ENCODE data around the gene ANKRD65.

Gene ANKRD65

GRCh38 chr1:1441002-1441888 is 20.2 kb upstream of the ANKRD65 start:
- DNase-seq, result no peak

GRCh38 chr1:1440262-1441001 is 19.4 kb upstream of the ANKRD65 start:
- DNase-seq, result no peak

GRCh38 chr1:1439546-1440261 is 18.6 kb upstream of the ANKRD65 start:
- no peak for DNase-seq

DNA sequence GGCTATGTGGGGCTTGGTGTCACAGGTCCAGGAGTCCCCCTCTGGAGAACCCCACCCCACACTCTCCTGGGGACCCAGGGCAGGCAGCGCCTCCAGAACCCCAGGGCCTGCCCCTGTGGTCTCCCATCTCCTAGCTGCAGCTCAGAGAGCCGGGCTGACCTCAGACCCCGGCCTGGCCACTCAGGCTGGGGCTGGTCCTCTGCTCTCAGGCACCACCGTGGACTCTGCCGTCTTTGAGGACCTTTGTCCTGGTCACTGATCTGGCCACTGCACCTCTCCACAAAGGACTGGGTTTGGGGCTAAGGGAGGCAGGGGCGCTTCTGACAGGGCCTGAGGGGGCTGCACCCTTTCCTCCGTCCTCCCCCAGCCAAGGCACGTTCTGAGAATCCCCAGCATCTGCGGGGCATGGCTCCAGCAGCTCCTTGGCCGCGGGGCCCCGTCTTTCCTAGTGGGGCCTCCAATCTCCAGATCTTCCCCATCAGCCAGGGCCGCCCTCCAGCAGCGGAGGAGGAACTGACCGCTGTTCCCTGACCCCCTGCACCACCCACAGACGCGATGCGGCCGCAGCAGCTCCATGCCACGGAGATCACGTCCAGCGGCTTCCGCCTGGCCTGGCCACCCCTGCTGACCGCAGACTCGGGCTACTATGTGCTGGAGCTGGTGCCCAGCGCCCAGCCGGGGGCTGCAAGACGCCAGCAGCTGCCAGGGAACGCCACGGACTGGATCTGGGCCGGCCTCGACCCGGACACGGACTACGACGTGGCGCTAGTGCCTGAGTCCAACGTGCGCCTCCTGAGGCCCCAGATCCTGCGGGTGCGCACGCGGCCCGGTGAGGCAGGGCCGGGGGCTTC is 17.7 kb upstream of the ANKRD65 start:
- no peak for DNase-seq

- no peak for DNase-seq
Measured at GRCh38 chr1:1437904-1438376, 16.9 kb upstream of the ANKRD65 start.

DNA sequence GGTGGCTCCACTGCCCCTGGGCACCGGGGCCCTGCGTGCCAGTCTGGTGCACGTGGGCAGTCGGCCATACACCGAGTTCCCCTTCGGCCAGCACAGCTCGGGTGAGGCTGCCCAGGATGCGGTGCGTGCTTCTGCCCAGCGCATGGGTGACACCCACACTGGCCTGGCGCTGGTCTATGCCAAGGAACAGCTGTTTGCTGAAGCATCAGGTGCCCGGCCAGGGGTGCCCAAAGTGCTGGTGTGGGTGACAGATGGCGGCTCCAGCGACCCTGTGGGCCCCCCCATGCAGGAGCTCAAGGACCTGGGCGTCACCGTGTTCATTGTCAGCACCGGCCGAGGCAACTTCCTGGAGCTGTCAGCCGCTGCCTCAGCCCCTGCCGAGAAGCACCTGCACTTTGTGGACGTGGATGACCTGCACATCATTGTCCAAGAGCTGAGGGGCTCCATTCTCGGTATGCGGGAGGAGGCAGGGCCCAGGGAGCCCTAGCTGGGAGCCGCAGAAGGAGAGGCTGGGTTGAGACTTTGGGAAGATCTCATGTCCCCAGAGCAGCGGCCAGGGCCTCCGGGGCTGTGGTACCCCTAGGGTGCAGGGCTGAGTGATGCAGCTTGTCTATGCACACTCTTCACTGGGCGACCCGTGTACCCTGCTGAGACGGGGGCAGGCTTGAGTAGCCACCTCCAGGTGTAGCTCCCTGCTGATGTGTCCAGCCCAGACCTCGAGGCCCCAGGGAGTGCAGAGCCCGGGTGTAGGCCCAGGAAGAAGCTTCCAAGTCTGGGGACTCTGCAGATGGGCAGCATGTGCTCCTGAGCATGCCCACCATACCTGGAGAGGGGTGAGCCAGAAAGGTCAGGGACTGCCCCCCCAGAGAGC is 16.2 kb upstream of the ANKRD65 start:
- no peak for DNase-seq

DNA sequence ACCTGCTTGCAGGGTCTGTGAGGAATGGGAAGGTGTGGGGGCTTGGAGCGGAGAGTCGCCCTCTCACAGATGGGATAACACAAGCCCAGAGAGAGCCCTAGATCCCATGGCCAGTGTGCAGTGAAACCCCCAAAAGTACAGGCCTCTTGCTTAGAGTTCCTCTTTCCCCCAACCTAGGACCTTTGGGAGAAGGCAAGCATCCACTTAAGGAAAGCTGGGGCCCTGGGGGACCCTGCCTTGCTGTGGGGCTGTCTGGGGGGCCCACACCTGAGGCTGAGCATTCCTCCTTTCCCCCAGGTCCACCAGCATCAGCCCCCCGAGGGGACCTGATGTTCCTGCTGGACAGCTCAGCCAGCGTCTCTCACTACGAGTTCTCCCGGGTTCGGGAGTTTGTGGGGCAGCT is 15.6 kb upstream of the ANKRD65 start:
- no peak for DNase-seq

- DNase-seq, result no peak
Measured at GRCh38 chr1:1435911-1436629, 15.0 kb upstream of the ANKRD65 start.

DNA sequence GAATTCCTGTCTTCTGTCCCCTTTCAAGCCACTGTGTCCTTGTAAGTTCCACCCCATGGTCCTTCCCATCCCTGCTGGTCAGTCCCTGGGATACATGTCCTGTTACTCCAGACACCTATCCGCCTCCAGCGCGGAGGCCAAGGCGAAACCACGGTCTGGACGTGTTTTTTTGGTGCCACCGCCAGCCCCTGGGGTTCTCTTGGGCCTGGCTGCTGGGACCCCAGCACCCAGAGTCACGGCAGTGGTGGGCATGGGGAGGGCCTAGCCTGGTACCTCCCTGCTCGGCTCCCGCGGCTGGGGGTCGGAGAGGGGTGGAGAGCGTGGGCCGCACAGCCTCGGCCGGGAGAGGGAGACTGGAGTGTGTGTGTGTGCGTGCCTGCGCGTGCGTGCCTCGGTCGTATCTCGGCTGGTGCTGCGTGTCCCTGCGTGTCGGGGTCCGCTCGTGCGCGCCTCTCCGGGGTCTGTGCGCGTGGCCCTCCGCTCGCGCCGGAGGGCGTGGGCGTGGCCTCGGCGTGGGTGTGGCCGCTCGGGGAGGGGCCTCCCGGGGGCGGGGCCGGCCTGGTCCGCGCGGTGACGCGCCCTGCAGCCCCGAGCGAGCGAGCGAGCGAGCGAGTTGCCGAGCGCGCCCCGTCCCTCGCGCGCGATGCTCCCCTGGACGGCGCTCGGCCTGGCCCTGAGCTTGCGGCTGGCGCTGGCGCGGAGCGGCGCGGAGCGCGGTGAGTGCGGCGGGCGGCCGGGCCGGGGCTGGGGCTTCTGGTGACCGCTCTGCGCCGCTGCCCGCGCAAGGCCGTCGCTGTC is 14.2 kb upstream of the ANKRD65 start, which contains the start of gene VWA1:
TSS of gene VWA1 (plus strand) at position 585 of the 798 bp plus-strand sequence. CDS start at position 644, 59 bp downstream.
- no peak for DNase-seq

DNA sequence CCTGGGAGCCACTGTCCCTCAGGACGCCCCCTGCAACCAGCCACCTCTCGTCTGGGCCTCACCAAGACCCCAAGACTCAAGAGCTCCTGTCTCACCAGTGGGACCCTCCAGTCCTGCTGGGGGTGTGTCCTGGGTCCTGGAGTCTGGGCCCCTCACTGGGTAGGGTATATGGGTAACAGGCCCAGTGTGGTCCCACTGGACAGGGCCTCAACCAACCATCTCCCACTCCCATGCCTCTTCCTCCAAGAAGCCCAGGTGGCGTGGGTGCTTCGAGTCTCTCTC is 13.7 kb upstream of the ANKRD65 start:
- no peak for DNase-seq

DNA sequence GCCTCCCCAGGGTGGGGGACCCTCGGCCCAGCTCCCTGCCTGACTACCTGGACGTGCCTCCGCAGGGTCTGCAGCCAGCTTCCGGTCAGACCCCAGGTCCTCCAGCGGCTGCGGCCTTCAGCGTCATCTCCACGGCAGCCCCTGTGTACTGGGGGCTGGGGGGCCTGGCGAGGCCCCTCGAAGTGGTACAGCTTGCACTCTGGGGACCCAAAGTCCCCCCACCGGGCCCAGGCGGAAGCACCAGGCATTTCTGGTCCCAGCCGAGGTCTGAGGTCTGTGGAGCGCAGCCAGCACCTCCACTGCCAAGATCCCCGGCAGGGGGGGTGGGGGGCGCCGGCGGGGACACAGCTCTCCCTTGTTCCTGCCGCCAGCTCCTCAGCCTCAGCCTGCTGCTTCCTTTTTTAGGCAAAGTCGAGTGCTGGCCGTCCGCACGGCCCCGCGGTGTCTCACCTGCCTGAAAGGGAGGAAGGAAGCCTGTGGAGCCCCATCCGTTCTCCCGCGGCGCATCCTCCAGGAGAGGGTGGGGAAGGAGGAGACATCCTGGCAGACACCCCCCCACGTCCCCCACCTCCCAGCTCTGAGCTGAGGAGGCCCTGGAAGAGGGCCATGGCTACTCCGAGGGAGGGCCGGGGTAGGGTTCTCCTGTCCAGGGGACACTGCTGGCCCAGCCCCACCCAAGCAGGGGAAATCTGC is 13.2 kb upstream of the ANKRD65 start:
- DNase-seq, result no peak

DNA sequence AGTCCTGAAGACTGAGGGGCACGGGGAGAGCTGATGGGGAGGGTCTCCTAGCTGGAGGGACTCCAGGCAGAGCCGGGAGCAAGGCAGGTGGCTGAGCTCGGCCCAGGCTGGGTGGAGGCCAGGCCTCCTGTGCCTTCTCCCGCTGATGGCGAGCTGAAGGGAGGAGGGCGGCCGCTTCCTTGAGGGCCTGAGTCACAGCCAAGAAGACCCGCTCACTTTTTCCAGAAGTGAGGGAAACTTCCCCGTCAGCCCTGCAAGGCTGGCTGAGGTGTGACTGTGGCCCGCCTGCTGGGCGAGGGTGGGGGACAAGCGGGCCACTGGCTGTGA is 12.7 kb upstream of the ANKRD65 start:
- DNase-seq, result no peak

DNA sequence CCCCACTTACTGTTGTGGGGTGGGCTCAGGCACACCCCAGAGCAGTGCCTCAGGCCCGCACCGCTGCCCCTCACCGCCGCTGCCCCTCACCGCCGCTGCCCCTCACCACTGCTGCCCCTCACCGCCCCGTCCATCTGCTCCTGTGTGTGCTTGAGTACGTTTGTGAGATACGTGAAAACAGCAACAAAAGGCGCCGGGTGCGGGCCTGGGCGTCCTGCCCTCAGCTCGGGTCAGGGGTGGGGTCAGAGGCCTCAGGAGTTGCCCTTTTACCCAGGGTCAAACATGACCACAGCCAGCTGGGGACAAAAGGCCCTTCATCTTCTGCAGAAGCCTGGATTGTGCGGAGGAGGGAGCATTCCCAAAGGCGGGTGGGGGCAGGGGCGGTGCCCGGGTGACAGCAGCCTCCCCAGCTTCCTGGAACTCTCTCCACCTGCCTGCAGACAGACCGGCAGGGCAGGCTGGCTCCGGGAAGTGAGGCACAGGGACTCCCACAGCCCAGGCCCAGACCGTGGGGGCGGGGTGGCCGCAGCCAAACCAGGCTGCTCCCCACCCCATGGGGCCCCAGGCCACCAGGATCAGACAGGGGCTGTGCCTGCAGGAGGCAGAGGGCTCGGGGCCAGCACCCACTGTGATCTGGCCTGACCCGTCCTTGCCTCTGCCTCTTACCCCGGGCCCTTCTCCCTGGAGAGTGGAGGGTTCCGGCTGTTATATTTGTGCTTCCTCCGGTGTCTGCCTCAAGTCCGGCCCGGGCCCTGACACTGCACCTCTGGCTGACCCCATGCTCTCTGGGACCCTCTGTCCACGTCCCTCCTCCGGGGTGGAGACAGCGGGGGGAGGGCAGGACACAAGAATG is 12.1 kb upstream of the ANKRD65 start:
- no peak for DNase-seq

- DNase-seq, result no peak
Measured at GRCh38 chr1:1432274-1432950, 11.3 kb upstream of the ANKRD65 start.

GRCh38 chr1:1431845-1432273 is 10.8 kb upstream of the ANKRD65 start:
- no peak for DNase-seq

GRCh38 chr1:1430992-1431844 is 10.1 kb upstream of the ANKRD65 start:
- DNase-seq, result no peak

All from NCI-H2029 treated with DMSO at 0.1 percent for 48 hours (cell line).